ENCODE measurements around the gene SORCS1.

DNA sequence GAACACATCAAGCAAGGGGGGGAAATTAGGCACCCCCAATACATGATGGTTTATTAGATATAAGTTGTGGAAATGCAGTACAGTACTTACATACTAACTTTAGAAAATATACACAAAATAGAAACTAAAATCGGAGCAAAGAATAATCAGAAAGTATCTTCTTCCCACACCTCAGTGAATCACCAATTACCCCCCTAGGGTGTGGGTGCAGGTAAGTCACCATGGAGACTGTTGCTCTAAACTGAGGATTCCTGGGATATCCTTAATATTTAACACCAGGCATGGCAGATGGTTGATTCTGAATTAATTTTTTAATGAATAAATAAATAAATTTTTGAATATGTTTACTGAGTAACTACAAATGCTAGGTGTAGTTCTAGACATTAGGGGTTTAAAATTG, 424.4 kb downstream of the SORCS1 start:
- TF ChIP-seq, protein P1, sequence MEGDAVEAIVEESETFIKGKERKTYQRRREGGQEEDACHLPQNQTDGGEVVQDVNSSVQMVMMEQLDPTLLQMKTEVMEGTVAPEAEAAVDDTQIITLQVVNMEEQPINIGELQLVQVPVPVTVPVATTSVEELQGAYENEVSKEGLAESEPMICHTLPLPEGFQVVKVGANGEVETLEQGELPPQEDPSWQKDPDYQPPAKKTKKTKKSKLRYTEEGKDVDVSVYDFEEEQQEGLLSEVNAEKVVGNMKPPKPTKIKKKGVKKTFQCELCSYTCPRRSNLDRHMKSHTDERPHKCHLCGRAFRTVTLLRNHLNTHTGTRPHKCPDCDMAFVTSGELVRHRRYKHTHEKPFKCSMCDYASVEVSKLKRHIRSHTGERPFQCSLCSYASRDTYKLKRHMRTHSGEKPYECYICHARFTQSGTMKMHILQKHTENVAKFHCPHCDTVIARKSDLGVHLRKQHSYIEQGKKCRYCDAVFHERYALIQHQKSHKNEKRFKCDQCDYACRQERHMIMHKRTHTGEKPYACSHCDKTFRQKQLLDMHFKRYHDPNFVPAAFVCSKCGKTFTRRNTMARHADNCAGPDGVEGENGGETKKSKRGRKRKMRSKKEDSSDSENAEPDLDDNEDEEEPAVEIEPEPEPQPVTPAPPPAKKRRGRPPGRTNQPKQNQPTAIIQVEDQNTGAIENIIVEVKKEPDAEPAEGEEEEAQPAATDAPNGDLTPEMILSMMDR (IDR thresholded peaks at IDR 0.05), result no peak
- TF ChIP-seq POLR2A (IDR thresholded peaks at IDR 0.05) (no peak), POLR2AphosphoS5 (IDR thresholded peaks at IDR 0.05) (no peak), EP300 (IDR thresholded peaks at IDR 0.05; ENCODE audit: low read depth) (no peak)
